Lower leg skin (tissue), 4 donors: ENCODE results near the gene SLC10A6. TPM values are rescaled to one million over a fixed set of nuclear protein-coding genes. Genes with fewer than 3 reads are reported as not detected.

Experiments
- DNase-seq, 2 donors: peaks; one replicate each; pipeline ENCODE4 v3.0.0-alpha.2; 2019; ENCODE audit warnings: low spot score in 2 of 2
- H3K4me3 ChIP-seq: fragments of 200-600 bp; sonication (generic); 2 replicates; pipeline ENCODE4 v1.5.1; 2017; ENCODE audit warnings: mild to moderate bottlenecking, low read depth; ENCODE audit not compliant: poor library complexity, severe bottlenecking
- POLR2A ChIP-seq, 2 donors: fragments of 450-650 bp; IDR thresholded peaks; one replicate each; pipeline ENCODE4 v1.6.1; 2016 to 2017; ENCODE audit warnings: antibody characterized with exemption in 2 of 2, mild to moderate bottlenecking in 1 of 2, moderate library complexity in 1 of 2
- WGBS, 2 donors: methylation state at CpG; one replicate each; pipeline ENCODE4 v1.1.5; 2018; 5-methylcytosine and 5-hydroxymethylcytosine counted together
- intact Hi-C: fragments of 100-400 bp; cut with DNase I; formaldehyde crosslinking; loops from one replicate; pipeline ENCODE4 v1.15.0; 2023; ENCODE audit warnings: low total_unique reads
- total RNA-seq, 4 donors: library from RNA; depleted of rRNA; stranded (reverse); fragments of >200 nt; gene quantifications; one replicate each; pipeline ENCODE4 v1.1.0, GENCODE V29; 2016
- TF ChIP-seq, protein P1 (sequence below), 3 donors: fragments of 450-650 bp; IDR thresholded peaks; one replicate each; pipeline ENCODE4 v1.5.1; 2016; ENCODE audit warnings: antibody characterized with exemption in 3 of 3, mild to moderate bottlenecking in 3 of 3, moderate library complexity in 2 of 3

SLC10A6 gene
- total RNA-seq, 4 donors from 2014 or later = 70.0 to 159 (median 99.3) TPM

DNA sequence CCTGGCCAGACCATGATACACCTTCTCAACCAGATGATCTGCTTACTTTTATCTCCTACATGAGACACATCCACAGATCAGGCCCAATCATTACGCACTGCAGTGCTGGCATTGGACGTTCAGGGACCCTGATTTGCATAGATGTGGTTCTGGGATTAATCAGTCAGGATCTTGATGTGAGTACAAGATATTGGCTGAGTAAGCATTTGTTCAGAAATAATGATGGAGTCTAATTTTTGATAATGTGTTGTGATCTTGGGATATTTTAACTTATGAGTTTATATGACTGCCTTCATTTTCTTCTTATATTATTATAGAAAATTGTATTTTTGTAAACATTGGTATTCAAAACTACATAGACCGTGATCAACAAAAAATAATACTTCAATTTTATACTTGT is 39.4 kb downstream of the SLC10A6 start:
- intact Hi-C loops = no loop called here
- TF ChIP-seq POLR2A (IDR thresholded peaks at IDR 0.05) = no peak
- TF ChIP-seq, protein P1, sequence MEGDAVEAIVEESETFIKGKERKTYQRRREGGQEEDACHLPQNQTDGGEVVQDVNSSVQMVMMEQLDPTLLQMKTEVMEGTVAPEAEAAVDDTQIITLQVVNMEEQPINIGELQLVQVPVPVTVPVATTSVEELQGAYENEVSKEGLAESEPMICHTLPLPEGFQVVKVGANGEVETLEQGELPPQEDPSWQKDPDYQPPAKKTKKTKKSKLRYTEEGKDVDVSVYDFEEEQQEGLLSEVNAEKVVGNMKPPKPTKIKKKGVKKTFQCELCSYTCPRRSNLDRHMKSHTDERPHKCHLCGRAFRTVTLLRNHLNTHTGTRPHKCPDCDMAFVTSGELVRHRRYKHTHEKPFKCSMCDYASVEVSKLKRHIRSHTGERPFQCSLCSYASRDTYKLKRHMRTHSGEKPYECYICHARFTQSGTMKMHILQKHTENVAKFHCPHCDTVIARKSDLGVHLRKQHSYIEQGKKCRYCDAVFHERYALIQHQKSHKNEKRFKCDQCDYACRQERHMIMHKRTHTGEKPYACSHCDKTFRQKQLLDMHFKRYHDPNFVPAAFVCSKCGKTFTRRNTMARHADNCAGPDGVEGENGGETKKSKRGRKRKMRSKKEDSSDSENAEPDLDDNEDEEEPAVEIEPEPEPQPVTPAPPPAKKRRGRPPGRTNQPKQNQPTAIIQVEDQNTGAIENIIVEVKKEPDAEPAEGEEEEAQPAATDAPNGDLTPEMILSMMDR (IDR thresholded peaks at IDR 0.05) = no peak
- 88 to 94% methylated on average over 3 of the region's 3 CpGs for WGBS, 2 donors
- DNase-seq = no peak
- no peak overlapping the region for H3K4me3 ChIP-seq

DNA sequence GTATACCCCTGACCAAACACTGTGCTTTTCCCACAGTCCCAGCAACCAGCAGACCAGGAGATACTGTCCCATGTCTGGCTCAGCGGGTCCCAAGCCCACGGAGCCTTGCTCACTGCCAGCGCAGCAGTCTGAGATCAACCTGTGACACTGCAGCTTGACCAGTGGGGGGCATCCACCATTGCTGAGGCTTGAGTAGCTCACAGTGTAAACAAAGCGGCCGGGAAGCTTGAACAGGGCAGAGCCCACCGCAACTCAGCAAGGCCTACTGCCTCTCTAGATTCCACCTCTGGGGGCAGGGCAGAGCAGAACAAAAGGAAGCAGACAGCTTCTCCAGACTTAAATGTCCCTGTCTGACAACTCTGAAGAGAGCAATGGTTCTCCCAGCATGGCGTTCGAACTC is 58.1 kb downstream of the SLC10A6 start:
- TF ChIP-seq, protein P1 (IDR thresholded peaks at IDR 0.05) = no peak
- TF ChIP-seq POLR2A (IDR thresholded peaks at IDR 0.05) = no peak
- no peak for DNase-seq
- no peak overlapping the region for H3K4me3 ChIP-seq
- intact Hi-C loops = no loop called here
- WGBS, 2 donors = 92 to 95% methylated on average over 7 to 8 of the region's 8 CpGs

DNA sequence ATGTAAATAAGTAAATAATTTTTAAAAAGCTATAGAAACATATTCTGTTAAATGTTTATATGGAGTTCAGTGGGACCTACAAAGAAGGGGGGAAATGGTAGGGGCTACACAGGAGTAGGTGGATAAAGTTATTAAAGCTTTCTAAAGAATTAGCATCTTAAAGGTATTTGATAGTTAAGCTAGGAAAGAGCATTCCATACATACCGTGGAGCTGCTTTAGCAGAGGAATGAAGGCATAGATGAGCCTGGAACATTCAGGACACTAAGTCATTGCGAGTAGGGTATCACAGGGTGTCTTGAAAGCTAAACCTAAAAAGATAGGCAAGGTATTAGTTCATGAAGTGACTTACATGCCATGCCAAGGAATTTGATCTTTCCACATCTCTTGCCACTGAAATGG is 60.4 kb downstream of the SLC10A6 start:
- WGBS, 2 donors = 92 to 95% methylated on average over 2 of the region's 2 CpGs
- DNase-seq = no peak
- TF ChIP-seq, protein P1 (IDR thresholded peaks at IDR 0.05) = no peak
- no peak for TF ChIP-seq POLR2A (IDR thresholded peaks at IDR 0.05)
- no peak overlapping the region for H3K4me3 ChIP-seq
- intact Hi-C loops = no loop called here

DNA sequence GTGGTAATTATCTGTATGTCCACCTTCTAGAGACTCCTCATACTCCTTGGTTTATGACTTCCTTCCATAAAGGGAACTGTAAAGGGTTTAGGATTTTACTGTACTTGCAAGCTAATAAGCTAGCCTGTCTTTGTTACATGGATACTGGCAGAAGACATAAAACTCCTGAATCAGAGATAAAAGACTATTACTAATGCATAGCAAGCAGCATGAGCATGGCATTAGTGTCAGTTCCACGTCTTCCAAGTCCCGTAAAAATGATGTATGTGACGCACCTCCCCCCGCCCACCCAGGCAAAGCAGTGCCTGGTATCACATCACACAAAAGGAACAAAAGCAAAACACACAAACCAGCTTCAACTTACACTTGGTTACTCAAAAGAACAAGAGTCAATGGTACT is 71.0 kb downstream of the SLC10A6 start:
- intact Hi-C loops = no loop called here
- 92% methylated on average over 4 of the region's 4 CpGs for WGBS, 2 donors
- no peak overlapping the region for H3K4me3 ChIP-seq

DNA sequence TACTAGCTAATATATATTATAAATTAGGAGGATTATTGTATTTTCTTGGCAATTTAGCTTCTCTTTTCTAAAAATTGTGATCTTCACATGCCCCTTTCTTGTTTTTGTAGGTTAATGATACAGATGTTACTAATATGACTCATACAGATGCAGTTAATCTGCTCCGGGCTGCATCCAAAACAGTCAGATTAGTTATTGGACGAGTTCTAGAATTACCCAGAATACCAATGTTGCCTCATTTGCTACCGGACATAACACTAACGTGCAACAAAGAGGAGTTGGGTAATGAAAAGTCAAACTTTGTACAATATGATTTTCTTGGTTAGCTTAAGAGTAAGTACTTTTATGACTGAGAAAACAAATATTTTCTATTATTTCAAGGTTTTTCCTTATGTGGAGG is 74.1 kb downstream of the SLC10A6 start:
- intact Hi-C loops = no loop called here
- H3K4me3 ChIP-seq = no peak overlapping the region
- no peak for TF ChIP-seq POLR2A (IDR thresholded peaks at IDR 0.05)
- TF ChIP-seq, protein P1 (IDR thresholded peaks at IDR 0.05) = no peak
- 57 to 71% methylated on average over 4 of the region's 4 CpGs for WGBS, 2 donors
- DNase-seq = no peak

More for the DNA sequence above, 71.0 kb downstream of the SLC10A6 start:
- TF ChIP-seq POLR2A (IDR thresholded peaks at IDR 0.05) = no peak
- TF ChIP-seq, protein P1 (IDR thresholded peaks at IDR 0.05) = no peak
- DNase-seq = no peak

Other genes with a start within 250 kb of the SLC10A6 start
- gene C4orf36, start 43.0 kb upstream of the SLC10A6 start, total RNA-seq = 1 to 10 TPM in 3 of 4 donors, not detected in 1; 2.8 to 4.7 (median 3.4) TPM
- 100 to 1,000 TPM in 1 of 4 donors, 10 to 100 TPM in 3; 58.1 to 107 (median 71.2) TPM for gene AFF1, start 85.6 kb upstream of the SLC10A6 start, total RNA-seq